ENCODE measurements around the gene PIGC.
A peak's percentile ranks its signal among the peaks of the same experiment; 100 is the strongest.

The PIGC gene

DNA sequence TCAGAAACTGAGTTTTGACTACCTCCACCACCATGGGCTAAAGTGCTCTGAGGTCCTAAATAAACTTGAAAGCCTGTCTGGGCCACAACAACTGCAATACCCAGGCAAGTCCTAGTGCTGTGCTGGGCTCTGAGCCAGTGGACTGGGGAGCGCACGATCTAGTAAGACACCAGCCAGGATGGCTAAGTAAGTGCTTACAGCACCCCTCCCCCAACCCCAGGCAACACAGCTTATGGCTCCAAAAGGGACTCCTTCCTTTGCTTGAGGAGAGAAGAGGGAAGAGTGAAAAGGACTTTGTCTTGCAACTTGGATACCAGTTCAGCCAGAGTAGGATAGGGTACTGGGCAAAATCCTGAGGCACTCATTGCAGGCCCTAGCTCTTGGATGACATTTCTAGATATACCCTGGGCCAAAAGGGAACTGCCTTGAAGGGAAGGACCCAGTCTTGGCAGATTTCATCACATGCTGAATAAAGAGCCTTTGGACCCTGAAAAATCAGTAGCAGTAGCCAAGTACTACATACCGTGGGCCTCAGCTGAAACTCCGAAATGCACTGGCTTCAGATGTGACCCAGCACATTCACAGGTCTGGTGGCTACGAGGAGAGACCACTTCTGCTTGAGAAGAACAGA lies 21.8 kb downstream of the PIGC start:
- DNase-seq (ENCODE audit: insufficient read length, low spot score) (no peak), FAIRE-seq (no peak)
- TF ChIP-seq, protein P1, sequence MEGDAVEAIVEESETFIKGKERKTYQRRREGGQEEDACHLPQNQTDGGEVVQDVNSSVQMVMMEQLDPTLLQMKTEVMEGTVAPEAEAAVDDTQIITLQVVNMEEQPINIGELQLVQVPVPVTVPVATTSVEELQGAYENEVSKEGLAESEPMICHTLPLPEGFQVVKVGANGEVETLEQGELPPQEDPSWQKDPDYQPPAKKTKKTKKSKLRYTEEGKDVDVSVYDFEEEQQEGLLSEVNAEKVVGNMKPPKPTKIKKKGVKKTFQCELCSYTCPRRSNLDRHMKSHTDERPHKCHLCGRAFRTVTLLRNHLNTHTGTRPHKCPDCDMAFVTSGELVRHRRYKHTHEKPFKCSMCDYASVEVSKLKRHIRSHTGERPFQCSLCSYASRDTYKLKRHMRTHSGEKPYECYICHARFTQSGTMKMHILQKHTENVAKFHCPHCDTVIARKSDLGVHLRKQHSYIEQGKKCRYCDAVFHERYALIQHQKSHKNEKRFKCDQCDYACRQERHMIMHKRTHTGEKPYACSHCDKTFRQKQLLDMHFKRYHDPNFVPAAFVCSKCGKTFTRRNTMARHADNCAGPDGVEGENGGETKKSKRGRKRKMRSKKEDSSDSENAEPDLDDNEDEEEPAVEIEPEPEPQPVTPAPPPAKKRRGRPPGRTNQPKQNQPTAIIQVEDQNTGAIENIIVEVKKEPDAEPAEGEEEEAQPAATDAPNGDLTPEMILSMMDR (IDR thresholded peaks at IDR 0.05; ENCODE audit: insufficient read depth, missing control alignments), result no peak

DNA sequence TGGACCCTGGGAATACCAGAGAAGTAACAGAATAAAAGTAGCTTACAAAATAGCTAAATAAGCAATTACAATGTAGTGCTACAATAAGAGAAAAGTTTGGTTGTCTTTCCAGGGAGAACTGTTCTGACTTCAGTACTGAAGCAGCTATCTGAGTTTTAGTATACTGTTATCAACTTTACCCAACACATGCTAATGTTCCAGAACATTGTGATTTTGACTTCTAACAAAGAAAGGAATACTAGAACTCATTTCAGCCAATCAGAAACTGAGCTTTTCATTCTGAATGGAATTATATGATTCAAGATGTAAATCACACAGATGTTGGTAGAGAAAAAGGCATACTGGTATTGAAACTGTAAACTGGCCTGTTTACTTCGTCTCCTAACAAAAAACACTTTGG lies 23.5 kb downstream of the PIGC start, which contains the start of gene C1orf105:
Gene C1orf105 (plus strand): TSS at position 301 of the 400 bp plus-strand sequence. CDS start 201 bp downstream, outside the sequence.
- TF ChIP-seq, protein P1 (IDR thresholded peaks at IDR 0.05; ENCODE audit: insufficient read depth, missing control alignments), result no peak
- DNase-seq (ENCODE audit: insufficient read length, low spot score) (no peak), FAIRE-seq (peak; percentile 21)

DNA sequence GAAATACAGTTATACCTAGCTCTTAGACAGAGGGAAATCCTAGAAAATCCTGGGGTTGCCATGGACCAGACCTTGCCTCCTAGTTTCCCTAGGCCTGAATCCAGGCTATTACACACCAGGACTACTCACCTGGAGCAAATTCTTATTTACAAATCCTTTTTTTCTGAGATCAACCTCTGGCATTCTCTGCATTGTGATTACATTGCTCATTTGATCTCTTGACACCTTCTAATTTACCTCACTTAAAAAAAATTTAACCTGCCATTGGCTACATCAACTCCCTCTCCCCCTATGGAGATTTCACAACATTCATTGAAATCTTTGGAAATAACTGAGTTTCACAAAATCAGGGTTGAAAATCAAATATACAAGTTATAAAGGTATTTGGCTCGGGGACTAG lies 26.3 kb downstream of the PIGC start:
- no peak for FAIRE-seq
- TF ChIP-seq, protein P1 (IDR thresholded peaks at IDR 0.05; ENCODE audit: insufficient read depth, missing control alignments), result no peak

DNA sequence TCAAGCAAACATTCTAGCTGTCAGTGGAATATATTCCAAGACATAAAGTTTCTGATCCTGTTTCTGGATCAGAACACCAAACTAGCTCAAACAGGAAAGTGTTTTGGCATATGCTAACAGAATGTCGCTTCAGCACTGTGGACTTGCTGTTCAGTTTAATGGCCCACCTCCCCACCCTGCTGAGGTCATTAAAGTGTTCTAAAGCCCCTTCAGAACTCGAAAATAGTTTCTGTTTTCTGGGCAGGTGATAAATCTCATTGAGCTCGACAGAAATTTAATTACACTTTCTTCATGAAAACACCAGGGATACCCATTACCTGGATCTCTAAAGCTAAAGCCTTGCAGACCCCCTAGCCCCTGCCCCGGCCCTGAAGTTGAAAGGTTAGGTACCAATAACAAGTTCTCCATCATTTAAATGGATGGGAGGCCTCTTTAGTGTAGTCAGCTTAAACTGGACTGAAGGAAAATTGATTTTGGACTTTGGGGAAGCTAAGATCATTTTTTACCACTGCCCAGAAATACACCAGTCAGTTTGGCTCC lies 27.3 kb downstream of the PIGC start:
- DNase-seq (ENCODE audit: insufficient read length, low spot score) (no peak), FAIRE-seq (no peak)
- TF ChIP-seq, protein P1 (IDR thresholded peaks at IDR 0.05; ENCODE audit: insufficient read depth, missing control alignments), result no peak

More for the DNA sequence above, 26.3 kb downstream of the PIGC start:
- DNase-seq (ENCODE audit: insufficient read length, low spot score), result no peak

DNA sequence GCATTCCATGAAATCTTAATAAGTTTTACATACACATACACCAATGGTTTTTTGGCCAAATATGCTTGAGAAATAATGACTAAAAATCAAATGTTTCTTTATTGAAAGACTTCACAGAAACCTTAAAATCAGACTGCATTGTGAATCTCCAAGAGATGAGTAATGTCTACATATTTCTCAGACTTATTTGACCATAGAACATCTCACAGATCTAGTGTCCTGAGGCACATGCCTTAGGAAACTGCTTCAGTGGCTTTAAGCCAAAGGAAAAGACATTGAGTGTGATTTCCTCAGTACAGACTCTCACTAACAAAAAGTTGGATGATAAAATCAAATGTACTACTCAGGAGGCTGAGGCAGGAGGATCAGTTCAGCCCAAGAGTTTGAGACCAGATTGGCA lies 29.5 kb downstream of the PIGC start:
- TF ChIP-seq, protein P1 (IDR thresholded peaks at IDR 0.05; ENCODE audit: insufficient read depth, missing control alignments), result no peak
- FAIRE-seq (no peak), DNase-seq (ENCODE audit: insufficient read length, low spot score) (no peak)

DNA sequence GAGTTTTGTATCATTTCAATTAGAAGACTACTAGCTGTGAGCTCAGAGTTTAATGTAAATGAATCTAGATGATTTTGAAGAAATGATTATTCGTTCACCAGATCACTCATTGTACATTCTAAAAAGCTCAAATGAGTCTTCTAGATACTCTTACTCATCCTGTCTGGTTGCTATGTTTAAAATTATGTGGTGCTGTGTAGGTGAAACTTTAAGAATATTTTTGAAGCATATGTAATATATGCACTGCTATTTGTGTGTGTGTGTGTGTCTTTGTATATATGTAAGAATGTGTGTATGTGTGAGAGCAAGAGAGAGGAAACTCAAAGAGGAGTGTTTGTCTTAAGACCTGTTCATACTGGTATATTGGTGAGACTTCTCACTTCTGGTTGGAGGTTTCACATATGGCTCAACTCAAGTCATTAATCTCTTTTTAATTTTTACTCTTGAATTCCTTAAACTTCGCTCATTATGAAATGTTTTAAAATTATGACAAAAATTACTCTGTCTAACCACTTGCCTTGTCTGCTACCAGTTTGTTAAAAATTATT lies 32.0 kb downstream of the PIGC start:
- FAIRE-seq, result no peak
- no peak for DNase-seq (ENCODE audit: insufficient read length, low spot score)
- TF ChIP-seq, protein P1 (IDR thresholded peaks at IDR 0.05; ENCODE audit: insufficient read depth, missing control alignments), result no peak

DNA sequence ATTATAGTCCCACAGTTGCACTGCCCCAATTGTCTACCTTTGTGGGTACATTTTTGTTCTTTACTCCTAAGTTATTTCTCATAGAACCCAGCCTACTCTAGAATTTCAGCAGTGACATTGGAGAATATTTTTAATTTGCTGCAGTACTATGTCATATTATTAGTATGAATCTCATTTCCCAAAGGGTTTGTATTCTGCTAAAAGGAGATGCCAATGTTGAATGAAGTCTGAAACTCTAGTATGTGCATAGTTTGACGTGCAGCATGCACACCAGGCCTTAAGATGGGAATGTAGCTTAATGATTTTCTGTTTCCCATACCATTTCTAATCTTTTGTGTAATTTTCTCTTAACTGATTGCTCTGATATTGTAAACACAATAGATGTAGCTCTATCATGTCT lies 33.8 kb downstream of the PIGC start:
- no peak for FAIRE-seq
- DNase-seq (ENCODE audit: insufficient read length, low spot score), result no peak
- TF ChIP-seq, protein P1 (IDR thresholded peaks at IDR 0.05; ENCODE audit: insufficient read depth, missing control alignments), result no peak

All from D721Med (cell line).